HG02981 (cell line): ENCODE data around the gene APRT.

ENCODE experiments used
- ATAC-seq: cut with Tn5 transposase; IDR thresholded peaks from one replicate; pipeline ENCODE4 v1.9.1; 2021; ENCODE audit warnings: mild to moderate bottlenecking, moderate library complexity; ENCODE audit not compliant: unreplicated experiment

Gene APRT

GRCh38 chr16:88809068-88809675 lies 2.6 kb downstream of the APRT start:
- no peak for ATAC-seq

- ATAC-seq, result no peak
Measured at GRCh38 chr16:88807626-88808453, 3.9 kb downstream of the APRT start.

- ATAC-seq, result no peak
Measured at GRCh38 chr16:88807142-88807625, 4.5 kb downstream of the APRT start.

- ATAC-seq, result no peak
Measured at GRCh38 chr16:88806491-88807111, 5.1 kb downstream of the APRT start.

GRCh38 chr16:88805887-88806393 lies 5.8 kb downstream of the APRT start:
- ATAC-seq, result no peak

GRCh38 chr16:88805340-88805715 lies 6.4 kb downstream of the APRT start:
- no peak for ATAC-seq

- no peak for ATAC-seq
Measured at GRCh38 chr16:88804552-88805339, 7.0 kb downstream of the APRT start.

- no peak for ATAC-seq
Measured at GRCh38 chr16:88804173-88804551, 7.6 kb downstream of the APRT start.

- ATAC-seq, result peak; percentile 53
Measured at GRCh38 chr16:88803264-88803987, 8.3 kb downstream of the APRT start, which contains the start of gene CDT1. Gene CDT1 (plus strand): TSS chr16:88803789. CDS start chr16:88803832, 43 bp downstream.

GRCh38 chr16:88800277-88800592 lies 11.5 kb downstream of the APRT start:
- no peak for ATAC-seq

- no peak for ATAC-seq
Measured at GRCh38 chr16:88799569-88800276, 12.0 kb downstream of the APRT start.

GRCh38 chr16:88798772-88799455 lies 12.8 kb downstream of the APRT start:
- no peak for ATAC-seq

- no peak for ATAC-seq
Measured at GRCh38 chr16:88798073-88798472, 13.7 kb downstream of the APRT start.

GRCh38 chr16:88796278-88796677 lies 15.4 kb downstream of the APRT start:
- ATAC-seq, result no peak

- ATAC-seq, result no peak
Measured at GRCh38 chr16:88793251-88793954, 18.3 kb downstream of the APRT start.

- ATAC-seq, result no peak
Measured at GRCh38 chr16:88792668-88793250, 19.0 kb downstream of the APRT start.

GRCh38 chr16:88792078-88792550 lies 19.6 kb downstream of the APRT start:
- ATAC-seq, result no peak
